ENCODE measurements around the gene MACF1.

GRCh38 chr1:39301606-39302005 lies 97.1 kb downstream of the MACF1 start:
- TF ChIP-seq CTCF (IDR thresholded peaks at IDR 0.05) (no peak), POLR2A (IDR thresholded peaks at IDR 0.05; ENCODE audit: low read depth) (no peak), POLR2AphosphoS5 (IDR thresholded peaks at IDR 0.05) (no peak), EP300 (IDR thresholded peaks at IDR 0.05) (no peak)

Measured in esophagus muscularis mucosa (tissue), 4 donors.